ENCODE measurements around the gene NID1. TPM values are rescaled to one million over a fixed set of nuclear protein-coding genes. Genes with fewer than 3 reads are reported as not detected.

Gene NID1
- total RNA-seq, 1 donor from 2014 or later = 73.0 TPM

DNA sequence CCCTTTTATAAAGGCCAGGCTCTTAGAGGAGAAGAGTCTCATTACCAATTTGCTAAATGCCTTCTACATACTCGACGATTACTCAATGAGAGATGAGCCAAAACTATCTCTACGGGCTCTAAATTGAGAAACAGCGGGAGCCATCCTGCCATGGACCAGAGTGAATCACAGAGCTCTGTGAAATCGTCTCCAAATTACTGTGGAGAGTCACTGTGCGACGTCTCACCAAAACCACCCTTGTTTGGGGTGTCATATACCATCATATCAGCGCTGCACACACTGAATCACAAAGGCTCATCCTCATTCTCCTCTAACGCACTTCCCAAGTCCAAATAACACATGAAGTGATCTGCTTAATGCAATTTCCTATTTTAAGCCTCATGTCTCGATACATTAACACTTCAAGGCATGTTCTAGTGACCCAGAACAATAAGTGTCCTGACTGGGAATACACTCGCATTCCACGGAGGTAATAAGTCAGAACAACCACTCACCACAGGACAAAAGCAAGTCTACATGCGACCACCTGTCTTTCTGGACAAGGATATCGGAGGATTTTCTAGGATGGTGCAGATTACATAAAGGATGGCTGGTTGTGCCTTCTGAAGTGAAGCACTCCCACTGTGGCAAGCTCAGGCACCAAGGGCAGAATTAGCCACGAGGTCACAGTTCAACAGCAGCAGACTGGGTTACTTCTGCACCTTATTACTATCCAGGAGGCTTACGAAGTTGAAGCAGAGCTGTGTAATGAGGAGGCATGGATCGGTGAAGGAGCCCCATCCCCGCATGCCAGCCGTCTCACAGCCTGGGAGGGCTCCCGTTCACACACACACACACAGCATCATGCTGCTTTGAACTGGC, 44.3 kb downstream of the NID1 start:
- H3K9me3 Mint-ChIP-seq (ENCODE audit: unreplicated experiment) = no peaks in the 10 kb centered on the region
- no peak overlapping the region for H3K4me3 Mint-ChIP-seq (ENCODE audit: unreplicated experiment)

GRCh38 chr1:236018885-236019453, 45.9 kb downstream of the NID1 start:
- no peaks in the 10 kb centered on the region for H3K79me2 ChIP-seq (ENCODE audit: insufficient read depth, low read length)
- no peak for TF ChIP-seq CTCF (IDR thresholded peaks at IDR 0.05; ENCODE audit: insufficient read depth, low read depth, low read length)
- no peak for TF ChIP-seq EZH2 (IDR thresholded peaks at IDR 0.05; ENCODE audit: insufficient read depth, low read length)
- H3K27me3 Mint-ChIP-seq (ENCODE audit: low read depth, unreplicated experiment) = no peaks in the 10 kb centered on the region
- H3K27ac ChIP-seq (ENCODE audit: low read depth, low read length) = no peak overlapping the region
- H3K36me3 ChIP-seq (ENCODE audit: insufficient read depth, low read length) = peaks cover 11% of the 10 kb centered on the region
- no peak overlapping the region for H3K4me3 ChIP-seq (ENCODE audit: insufficient read depth, low read depth, low read length)
- H3K27me3 ChIP-seq (ENCODE audit: insufficient read depth, low read length) = no peaks in the 10 kb centered on the region
- H3K4me1 Mint-ChIP-seq (ENCODE audit: low read depth, unreplicated experiment) = peaks cover 8% of the 10 kb centered on the region
- no peaks in the 10 kb centered on the region for H4K20me1 ChIP-seq (ENCODE audit: insufficient read depth, low read length)
- H3K4me3 Mint-ChIP-seq (ENCODE audit: unreplicated experiment) = no peak overlapping the region
- FAIRE-seq (no peak), DNase-seq (ENCODE audit: low read depth) (no peak)
- no peak overlapping the region for H3K9ac ChIP-seq (ENCODE audit: low read length)
- no peak overlapping the region for H2AFZ ChIP-seq (ENCODE audit: low read depth, low read length)
- no peaks in the 10 kb centered on the region for H3K9me3 Mint-ChIP-seq (ENCODE audit: unreplicated experiment)
- no peaks in the 10 kb centered on the region for H3K4me1 ChIP-seq (ENCODE audit: insufficient read depth, low read length)
- peaks cover 11% of the 10 kb centered on the region for H3K36me3 Mint-ChIP-seq (ENCODE audit: low read depth, unreplicated experiment)
- no peaks in the 10 kb centered on the region for H3K9me3 ChIP-seq (ENCODE audit: insufficient read depth, low read depth, low read length)
- H3K27ac Mint-ChIP-seq (ENCODE audit: unreplicated experiment) = no peak overlapping the region
- H3K4me2 ChIP-seq (ENCODE audit: low read length) = no peak overlapping the region

More for the DNA sequence above, 44.3 kb downstream of the NID1 start:
- Histone ChIP-seq H3K36me3 (ENCODE audit: insufficient read depth, low read length) (peaks cover 20% of the 10 kb centered on the region), H3K9me3 (ENCODE audit: insufficient read depth, low read depth, low read length) (no peaks in the 10 kb centered on the region), H3K4me1 (ENCODE audit: insufficient read depth, low read length) (no peaks in the 10 kb centered on the region), H3K79me2 (ENCODE audit: insufficient read depth, low read length) (no peaks in the 10 kb centered on the region), H3K27ac (ENCODE audit: low read depth, low read length) (no peak overlapping the region), H4K20me1 (ENCODE audit: insufficient read depth, low read length) (no peaks in the 10 kb centered on the region), H3K9ac (ENCODE audit: low read length) (no peak overlapping the region), H3K4me3 (ENCODE audit: insufficient read depth, low read depth, low read length) (no peak overlapping the region), H2AFZ (ENCODE audit: low read depth, low read length) (no peak overlapping the region), H3K27me3 (ENCODE audit: insufficient read depth, low read length) (no peaks in the 10 kb centered on the region), H3K4me2 (ENCODE audit: low read length) (no peak overlapping the region)
- Mint-ChIP-seq H3K4me1 (ENCODE audit: low read depth, unreplicated experiment) (peaks cover 8% of the 10 kb centered on the region), H3K27me3 (ENCODE audit: low read depth, unreplicated experiment) (no peaks in the 10 kb centered on the region), H3K36me3 (ENCODE audit: low read depth, unreplicated experiment) (peaks cover 16% of the 10 kb centered on the region), H3K27ac (ENCODE audit: unreplicated experiment) (no peak overlapping the region)
- DNase-seq (ENCODE audit: low read depth) = no peak
- no peak for TF ChIP-seq EZH2 (IDR thresholded peaks at IDR 0.05; ENCODE audit: insufficient read depth, low read length)
- FAIRE-seq = no peak

DNA sequence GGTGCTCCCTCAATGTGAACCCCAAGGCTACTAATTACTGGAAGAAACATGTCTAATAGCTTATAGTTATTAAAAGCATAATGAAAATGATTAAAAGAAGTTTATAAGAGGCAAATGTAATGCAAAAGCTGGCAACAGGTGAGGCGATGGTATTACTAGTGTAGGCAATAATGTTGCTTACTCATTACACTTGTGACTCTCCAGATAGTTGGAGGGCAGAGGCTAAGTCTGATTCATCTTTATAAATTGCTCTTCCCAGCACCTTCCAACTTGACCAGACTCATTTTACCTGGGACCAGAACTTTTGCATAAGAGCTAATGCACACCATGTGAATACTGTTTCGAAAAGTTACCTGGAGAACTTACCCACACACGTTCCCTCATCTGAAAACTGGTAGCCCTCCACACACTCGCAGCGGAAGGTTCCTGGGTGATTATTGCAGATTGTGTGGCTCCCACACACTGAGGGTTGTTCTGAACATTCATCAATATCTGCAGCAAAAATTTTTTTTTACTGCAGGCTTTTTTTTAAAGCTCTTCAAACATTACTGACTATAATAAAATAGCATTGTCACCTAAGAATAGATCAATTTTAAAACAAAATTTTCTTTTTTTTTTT, 48.0 kb downstream of the NID1 start:
- no peak for FAIRE-seq
- Histone ChIP-seq H3K27me3 (ENCODE audit: insufficient read depth, low read length) (no peaks in the 10 kb centered on the region), H3K36me3 (ENCODE audit: insufficient read depth, low read length) (peaks cover 5% of the 10 kb centered on the region), H3K79me2 (ENCODE audit: insufficient read depth, low read length) (no peaks in the 10 kb centered on the region), H3K9me3 (ENCODE audit: insufficient read depth, low read depth, low read length) (no peaks in the 10 kb centered on the region), H3K9ac (ENCODE audit: low read length) (no peak overlapping the region), H3K4me2 (ENCODE audit: low read length) (no peak overlapping the region), H4K20me1 (ENCODE audit: insufficient read depth, low read length) (no peaks in the 10 kb centered on the region), H2AFZ (ENCODE audit: low read depth, low read length) (no peak overlapping the region), H3K27ac (ENCODE audit: low read depth, low read length) (no peak overlapping the region), H3K4me3 (ENCODE audit: insufficient read depth, low read depth, low read length) (no peak overlapping the region), H3K4me1 (ENCODE audit: insufficient read depth, low read length) (no peaks in the 10 kb centered on the region)
- no peaks in the 10 kb centered on the region for H3K27me3 Mint-ChIP-seq (ENCODE audit: low read depth, unreplicated experiment)
- H3K4me1 Mint-ChIP-seq (ENCODE audit: low read depth, unreplicated experiment) = peaks cover 8% of the 10 kb centered on the region
- H3K9me3 Mint-ChIP-seq (ENCODE audit: unreplicated experiment) = no peaks in the 10 kb centered on the region
- no peak overlapping the region for H3K27ac Mint-ChIP-seq (ENCODE audit: unreplicated experiment)
- peaks cover 16% of the 10 kb centered on the region for H3K36me3 Mint-ChIP-seq (ENCODE audit: low read depth, unreplicated experiment)
- H3K4me3 Mint-ChIP-seq (ENCODE audit: unreplicated experiment) = no peak overlapping the region
- TF ChIP-seq EZH2 (IDR thresholded peaks at IDR 0.05; ENCODE audit: insufficient read depth, low read length) (no peak), CTCF (IDR thresholded peaks at IDR 0.05; ENCODE audit: insufficient read depth, low read depth, low read length) (no peak)
- DNase-seq (ENCODE audit: low read depth) = peak; percentile 49

Data from astrocyte (in vitro differentiated cells and primary cell).